ENCODE measurements around the gene IBA57.
A peak's percentile ranks its signal among the peaks of the same experiment; 100 is the strongest.
"Not testable (repeated sequence)": the region's sequence is repeated elsewhere in the genome, so short reads cannot be mapped to it uniquely, and the experiment has no call there.

Gene IBA57

GRCh38 chr1:228210712-228211530, 45.3 kb downstream of the IBA57 start:
- DNase-seq (ENCODE audit: low read depth in 1 of 2, low spot score in 1 of 2), result no peak

- no peak for DNase-seq (ENCODE audit: low read depth in 1 of 2, low spot score in 1 of 2)
Measured at GRCh38 chr1:228211531-228212414, 46.2 kb downstream of the IBA57 start.

GRCh38 chr1:228212415-228212965, 46.9 kb downstream of the IBA57 start:
- DNase-seq (ENCODE audit: low read depth in 1 of 2, low spot score in 1 of 2), result no peak

- peak; percentile 77 to 84 for DNase-seq (ENCODE audit: low read depth in 1 of 2, low spot score in 1 of 2)
Measured at GRCh38 chr1:228212966-228213844, 47.6 kb downstream of the IBA57 start.

GRCh38 chr1:228213917-228214808, 48.6 kb downstream of the IBA57 start:
- DNase-seq (ENCODE audit: low read depth in 1 of 2, low spot score in 1 of 2), result no peak

- DNase-seq (ENCODE audit: low read depth in 1 of 2, low spot score in 1 of 2), result no peak
Measured at GRCh38 chr1:228214921-228215662, 49.5 kb downstream of the IBA57 start.

GRCh38 chr1:228215663-228216116, 50.1 kb downstream of the IBA57 start:
- DNase-seq (ENCODE audit: low read depth in 1 of 2, low spot score in 1 of 2), result no peak

GRCh38 chr1:228216371-228217320, 51.0 kb downstream of the IBA57 start:
- no peak for DNase-seq (ENCODE audit: low read depth in 1 of 2, low spot score in 1 of 2)

- DNase-seq (ENCODE audit: low read depth in 1 of 2, low spot score in 1 of 2), result no peak
Measured at GRCh38 chr1:228217551-228218344, 52.1 kb downstream of the IBA57 start.

- no peak for DNase-seq (ENCODE audit: low read depth in 1 of 2, low spot score in 1 of 2)
Measured at GRCh38 chr1:228218513-228219244, 53.1 kb downstream of the IBA57 start.

GRCh38 chr1:228219245-228219961, 53.8 kb downstream of the IBA57 start:
- DNase-seq (ENCODE audit: low read depth in 1 of 2, low spot score in 1 of 2), result no peak

GRCh38 chr1:228219962-228220780, 54.6 kb downstream of the IBA57 start:
- DNase-seq (ENCODE audit: low read depth in 1 of 2, low spot score in 1 of 2), result no peak

- DNase-seq (ENCODE audit: low read depth in 1 of 2, low spot score in 1 of 2), result not testable (repeated sequence)
Measured at GRCh38 chr1:228221097-228221496, 55.5 kb downstream of the IBA57 start.

- no peak for DNase-seq (ENCODE audit: low read depth in 1 of 2, low spot score in 1 of 2)
Measured at GRCh38 chr1:228222548-228222947, 56.9 kb downstream of the IBA57 start.

Data from activated CD4-positive, alpha-beta T cell treated with anti-CD3 and anti-CD28 coated beads, Interleukin-2, amount 50 U/mL, for 24 hours (primary cell).